ENCODE results near the gene NELL2.
"Not testable (repeated sequence)": the region's sequence is repeated elsewhere in the genome, so short reads cannot be mapped to it uniquely, and the experiment has no call there.

DNA sequence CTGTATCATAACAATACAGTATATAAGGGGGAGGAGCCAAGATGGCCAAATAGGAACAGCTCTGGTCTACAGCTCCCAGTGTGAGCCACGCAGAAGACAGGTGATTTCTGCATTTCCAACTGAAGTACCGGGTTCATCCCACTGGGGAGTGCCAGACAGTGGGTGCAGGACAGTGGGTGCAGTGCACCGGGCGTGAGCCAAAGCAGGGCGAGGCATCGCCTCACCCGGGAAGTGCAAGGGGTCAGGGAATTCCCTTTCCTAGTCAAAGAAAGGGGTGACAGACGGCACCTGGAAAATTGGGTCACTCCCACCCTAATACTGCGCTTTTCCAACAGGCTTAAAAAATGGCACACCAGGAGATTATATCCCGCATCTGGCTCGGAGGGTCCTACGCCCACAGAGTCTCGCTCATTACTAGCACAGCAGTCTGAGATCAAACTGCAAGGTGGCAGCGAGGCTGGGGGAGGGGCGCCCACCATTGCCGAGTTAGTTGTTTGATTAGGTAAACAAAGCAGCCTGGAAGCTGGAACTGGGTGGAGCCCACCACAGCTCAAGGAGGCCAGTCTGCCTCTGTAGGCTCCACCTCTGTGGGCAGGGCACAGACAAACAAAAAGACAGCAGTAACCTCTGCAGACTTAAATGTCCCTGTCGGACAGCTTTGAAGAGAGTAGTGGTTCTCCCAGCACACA, 134.7 kb downstream of the NELL2 start:
- not testable (repeated sequence) for TF ChIP-seq HOXB5 (CRISPR knock-in tag; IDR thresholded peaks at IDR 0.05); CHD4 (IDR thresholded peaks at IDR 0.05; ENCODE audit: borderline replicate concordance); RAD21 (conservative IDR thresholded peaks at IDR 0.05 in 1 of 2, IDR thresholded peaks at IDR 0.05 in 1 of 2); CHD2 (IDR thresholded peaks at IDR 0.05; ENCODE audit: low read length, partially characterized antibody); EP300 (IDR thresholded peaks at IDR 0.05)
- TF ChIP-seq, protein P1, sequence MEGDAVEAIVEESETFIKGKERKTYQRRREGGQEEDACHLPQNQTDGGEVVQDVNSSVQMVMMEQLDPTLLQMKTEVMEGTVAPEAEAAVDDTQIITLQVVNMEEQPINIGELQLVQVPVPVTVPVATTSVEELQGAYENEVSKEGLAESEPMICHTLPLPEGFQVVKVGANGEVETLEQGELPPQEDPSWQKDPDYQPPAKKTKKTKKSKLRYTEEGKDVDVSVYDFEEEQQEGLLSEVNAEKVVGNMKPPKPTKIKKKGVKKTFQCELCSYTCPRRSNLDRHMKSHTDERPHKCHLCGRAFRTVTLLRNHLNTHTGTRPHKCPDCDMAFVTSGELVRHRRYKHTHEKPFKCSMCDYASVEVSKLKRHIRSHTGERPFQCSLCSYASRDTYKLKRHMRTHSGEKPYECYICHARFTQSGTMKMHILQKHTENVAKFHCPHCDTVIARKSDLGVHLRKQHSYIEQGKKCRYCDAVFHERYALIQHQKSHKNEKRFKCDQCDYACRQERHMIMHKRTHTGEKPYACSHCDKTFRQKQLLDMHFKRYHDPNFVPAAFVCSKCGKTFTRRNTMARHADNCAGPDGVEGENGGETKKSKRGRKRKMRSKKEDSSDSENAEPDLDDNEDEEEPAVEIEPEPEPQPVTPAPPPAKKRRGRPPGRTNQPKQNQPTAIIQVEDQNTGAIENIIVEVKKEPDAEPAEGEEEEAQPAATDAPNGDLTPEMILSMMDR (IDR thresholded peaks at IDR 0.05): not testable (repeated sequence)
- TF ChIP-seq, protein P2, sequence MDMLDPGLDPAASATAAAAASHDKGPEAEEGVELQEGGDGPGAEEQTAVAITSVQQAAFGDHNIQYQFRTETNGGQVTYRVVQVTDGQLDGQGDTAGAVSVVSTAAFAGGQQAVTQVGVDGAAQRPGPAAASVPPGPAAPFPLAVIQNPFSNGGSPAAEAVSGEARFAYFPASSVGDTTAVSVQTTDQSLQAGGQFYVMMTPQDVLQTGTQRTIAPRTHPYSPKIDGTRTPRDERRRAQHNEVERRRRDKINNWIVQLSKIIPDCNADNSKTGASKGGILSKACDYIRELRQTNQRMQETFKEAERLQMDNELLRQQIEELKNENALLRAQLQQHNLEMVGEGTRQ (IDR thresholded peaks at IDR 0.05): not testable (repeated sequence)

All from A549 (cell line).